ENCODE measurements around the gene SPIRE1.
"Not testable (repeated sequence)": the region's sequence is repeated elsewhere in the genome, so short reads cannot be mapped to it uniquely, and the experiment has no call there.

SPIRE1 gene

GRCh38 chr18:12559319-12559718 lies 98.6 kb downstream of the SPIRE1 start:
- in situ Hi-C loops (cut with MboI; ENCODE audit: low sequenced_read_pairs): no loop called here

DNA sequence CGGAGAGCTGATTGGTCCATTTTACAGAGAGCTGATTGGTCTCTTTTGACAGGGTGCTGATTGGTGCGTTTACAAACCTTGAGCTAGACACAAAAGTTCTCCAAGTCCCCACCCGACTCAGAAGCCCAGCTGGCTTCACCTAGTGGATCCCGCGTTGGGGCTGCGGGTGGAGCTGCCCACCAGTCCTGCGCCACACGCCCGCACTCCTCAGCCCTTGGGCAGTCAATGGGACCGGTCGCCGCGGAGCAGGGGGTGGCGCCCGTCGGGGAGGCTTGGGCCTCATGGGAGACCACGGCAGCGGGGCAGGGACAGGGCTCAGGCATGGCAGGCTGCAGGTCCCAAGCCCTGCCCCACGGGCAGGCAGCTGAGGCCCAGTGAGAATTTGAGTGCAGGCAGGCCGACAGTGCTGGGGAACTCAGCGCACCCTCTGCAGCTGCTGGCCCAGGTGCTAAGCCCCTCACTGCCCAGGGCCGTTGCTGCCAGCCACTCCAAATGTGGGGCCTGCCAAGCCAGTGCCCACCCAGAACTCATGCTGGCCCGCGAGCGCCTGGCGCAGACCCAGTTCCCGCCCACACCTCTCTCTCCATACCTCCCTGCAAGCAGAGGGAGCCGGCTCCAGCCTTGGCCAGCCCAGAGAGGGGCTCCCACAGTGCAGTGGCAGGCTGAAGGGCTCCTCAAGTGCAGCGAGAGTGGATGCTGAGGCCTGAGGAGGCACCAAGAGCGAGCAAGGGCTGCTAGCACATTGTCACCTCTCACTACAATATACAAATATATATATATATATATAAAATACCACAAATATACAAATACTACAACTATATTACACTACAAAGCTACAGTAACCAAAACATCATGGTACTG lies 100.7 kb downstream of the SPIRE1 start:
- in situ Hi-C loops (cut with MboI; ENCODE audit: low sequenced_read_pairs): no loop called here

DNA sequence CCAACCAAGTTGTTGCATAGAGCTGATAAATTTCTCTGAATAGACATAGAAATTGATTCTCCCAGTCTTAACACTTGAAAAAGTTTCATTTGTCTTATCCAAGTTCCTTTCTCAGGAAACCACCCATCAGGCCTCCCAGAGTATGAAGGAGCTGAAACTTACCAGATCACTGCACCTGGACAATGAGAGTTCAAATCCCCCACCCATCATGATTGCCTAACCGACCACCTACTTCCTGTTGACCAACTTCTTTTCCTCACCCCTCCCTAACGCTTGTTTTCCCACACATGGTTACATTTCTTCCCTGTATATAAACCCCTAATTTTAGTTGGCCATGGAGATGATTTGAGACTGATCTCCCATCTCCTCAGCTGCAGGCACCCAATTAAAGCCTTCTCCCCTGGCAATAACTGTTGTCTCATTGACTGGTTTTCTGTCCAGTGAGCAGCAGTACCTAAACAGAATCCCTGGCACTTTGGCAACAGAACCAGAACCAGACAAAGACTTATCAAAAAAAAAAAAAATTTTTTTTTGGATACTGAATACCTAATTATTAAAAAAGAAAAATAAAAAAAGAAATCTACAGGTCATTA lies 103.0 kb downstream of the SPIRE1 start:
- in situ Hi-C loops (cut with MboI; ENCODE audit: low sequenced_read_pairs): no loop called here

- in situ Hi-C loops (cut with MboI; ENCODE audit: low sequenced_read_pairs): no loop called here
Measured at GRCh38 chr18:12552879-12553242, 105.0 kb downstream of the SPIRE1 start.

DNA sequence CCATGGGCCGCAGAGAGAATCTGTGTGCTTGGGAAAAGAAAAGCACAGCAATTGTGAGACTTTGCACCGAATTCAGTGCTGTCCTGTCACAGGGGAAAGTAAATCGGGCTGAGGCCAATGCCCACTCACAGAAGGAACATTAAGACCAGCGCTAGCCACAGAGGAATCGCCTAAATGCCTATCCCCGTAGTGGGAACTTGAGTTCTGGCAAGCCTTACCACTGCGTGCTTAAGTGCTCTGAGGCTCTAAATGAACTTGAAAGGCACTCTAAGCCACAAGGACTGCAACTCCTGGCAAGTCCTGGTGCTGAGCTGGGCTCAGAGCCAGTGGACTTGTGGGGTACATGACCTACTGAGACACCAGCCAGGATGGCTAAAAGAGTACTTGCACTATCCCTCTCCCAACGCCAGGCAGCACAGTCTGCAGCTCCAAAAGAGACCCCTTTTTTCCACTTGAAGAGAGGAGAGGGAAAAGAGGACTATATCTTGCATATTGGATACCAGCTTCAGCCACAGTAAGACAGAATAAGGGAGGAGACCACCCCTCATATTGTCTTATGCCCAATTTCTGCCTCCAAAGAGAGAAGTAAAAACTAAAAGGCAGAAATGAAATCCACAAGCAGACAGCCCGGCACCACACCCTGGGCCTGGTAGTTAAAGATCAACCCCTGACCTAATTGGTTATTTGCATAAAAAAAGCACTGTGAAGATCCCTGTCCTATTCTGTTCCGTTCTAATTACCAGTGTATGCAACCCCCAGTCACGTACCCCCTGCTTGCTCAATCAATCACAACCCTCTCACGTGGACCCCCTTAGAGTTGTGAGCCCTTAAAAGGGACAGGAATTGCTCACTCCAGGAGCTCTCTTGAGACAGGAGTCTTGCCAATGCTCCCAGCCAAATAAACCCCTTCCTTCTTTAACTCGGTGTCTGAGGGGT lies 105.7 kb downstream of the SPIRE1 start:
- in situ Hi-C loops (cut with MboI; ENCODE audit: low sequenced_read_pairs): not testable (repeated sequence)

DNA sequence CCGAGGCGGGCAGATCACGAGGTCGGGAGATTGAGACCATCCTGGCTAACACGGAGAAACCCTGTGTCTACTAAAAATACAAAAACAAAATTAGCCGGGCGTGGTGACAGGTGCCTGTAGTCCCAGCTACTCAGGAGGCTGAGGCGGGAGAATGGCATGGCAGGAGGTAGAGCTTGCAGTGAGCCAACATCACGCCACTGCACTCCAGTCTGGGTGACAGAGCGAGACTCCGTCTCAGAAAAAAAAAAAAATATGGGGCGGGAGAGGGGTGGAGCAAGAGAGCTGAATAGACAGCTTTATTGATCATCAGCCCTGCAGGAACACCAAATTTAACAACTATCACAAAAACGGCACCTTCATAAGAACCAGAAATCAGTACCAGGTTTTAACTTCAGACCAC lies 106.4 kb downstream of the SPIRE1 start:
- in situ Hi-C loops (cut with MboI; ENCODE audit: low sequenced_read_pairs): not testable (repeated sequence)

GRCh38 chr18:12543697-12544096 lies 114.2 kb downstream of the SPIRE1 start:
- in situ Hi-C loops (cut with MboI; ENCODE audit: low sequenced_read_pairs): no loop called here

DNA sequence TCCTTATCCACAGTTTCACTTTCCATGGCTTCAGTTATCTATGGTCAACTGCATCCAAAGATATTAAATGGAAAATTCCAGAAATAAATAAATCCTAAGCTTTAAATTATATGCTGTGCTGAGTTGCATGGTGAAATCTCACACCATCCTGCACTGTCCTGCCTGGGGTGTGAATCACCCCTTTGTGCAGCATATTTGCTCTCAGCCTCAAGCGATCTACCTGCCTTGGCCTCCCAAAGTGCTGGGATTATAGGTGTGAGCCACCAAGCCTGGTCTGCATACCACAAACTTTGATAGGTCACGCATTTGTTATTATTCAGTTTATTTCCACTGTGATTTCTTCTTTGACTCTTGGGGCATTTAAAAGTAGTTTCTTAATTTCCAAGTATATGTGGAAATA lies 117.2 kb downstream of the SPIRE1 start:
- in situ Hi-C loops (cut with MboI; ENCODE audit: low sequenced_read_pairs): no loop called here

DNA sequence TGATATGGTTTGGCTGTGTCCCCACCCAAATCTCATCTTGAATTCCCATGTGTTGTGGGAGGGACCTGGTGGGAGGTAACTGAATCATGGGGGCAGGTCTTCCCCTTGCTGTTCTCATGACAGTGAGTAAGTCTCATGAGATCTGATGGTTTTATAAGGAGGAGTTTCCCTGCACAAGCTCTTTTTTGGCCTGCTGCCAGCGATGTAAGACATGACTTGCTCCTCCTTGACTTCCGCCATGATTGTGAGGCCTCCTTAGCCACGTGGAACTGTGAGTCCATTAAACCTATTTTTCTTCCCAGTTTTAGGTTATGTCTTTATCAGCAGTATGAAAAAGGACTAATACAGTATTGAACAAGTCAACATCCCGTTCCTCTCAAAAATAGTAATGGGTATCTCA lies 118.7 kb downstream of the SPIRE1 start:
- in situ Hi-C loops (cut with MboI; ENCODE audit: low sequenced_read_pairs): not testable (repeated sequence)

GRCh38 chr18:12534820-12535219 lies 123.1 kb downstream of the SPIRE1 start:
- in situ Hi-C loops (cut with MboI; ENCODE audit: low sequenced_read_pairs): no loop called here

DNA sequence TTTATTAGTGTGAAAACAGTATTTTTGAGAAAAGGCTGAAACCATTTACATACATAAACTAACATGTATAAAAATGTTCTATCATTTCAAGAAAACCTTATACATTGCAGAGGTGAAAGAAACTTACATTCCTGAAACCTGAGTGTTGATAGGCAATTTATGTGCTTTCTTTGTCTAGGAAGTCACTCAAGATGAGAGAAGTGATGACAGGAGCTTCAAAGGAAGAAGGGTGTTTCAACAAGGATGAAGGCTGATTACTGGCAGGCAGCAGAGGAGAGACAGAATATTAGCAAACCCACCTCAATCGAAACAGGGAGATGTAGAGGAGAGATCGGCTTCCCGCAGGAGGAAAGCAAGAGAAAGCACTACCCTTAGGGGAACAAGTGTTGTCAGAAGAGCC lies 125.2 kb downstream of the SPIRE1 start:
- in situ Hi-C loops (cut with MboI; ENCODE audit: low sequenced_read_pairs): no loop called here

DNA sequence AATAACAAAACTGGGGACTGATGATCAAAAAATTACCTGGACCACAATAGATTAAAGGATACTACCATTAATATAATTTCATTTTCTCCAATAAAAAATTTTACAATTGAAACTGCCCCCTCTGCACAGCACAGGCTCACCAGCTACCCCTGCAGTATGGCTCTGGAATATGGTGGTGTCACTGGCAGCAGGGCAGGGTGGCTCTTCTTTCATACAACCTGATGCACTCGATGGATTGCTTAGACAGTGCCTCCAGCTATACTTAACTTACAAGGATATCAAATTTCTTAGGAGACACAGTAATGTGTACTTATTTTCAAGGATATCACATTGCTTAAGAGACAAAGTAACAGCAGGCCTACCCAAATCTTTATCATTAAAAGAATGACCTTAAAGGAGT lies 126.2 kb downstream of the SPIRE1 start:
- in situ Hi-C loops (cut with MboI; ENCODE audit: low sequenced_read_pairs): no loop called here

GRCh38 chr18:12520442-12520992 lies 137.4 kb downstream of the SPIRE1 start:
- in situ Hi-C loops (cut with MboI; ENCODE audit: low sequenced_read_pairs): no loop called here

- in situ Hi-C loops (cut with MboI; ENCODE audit: low sequenced_read_pairs): no loop called here
Measured at GRCh38 chr18:12518832-12519531, 138.9 kb downstream of the SPIRE1 start.

- in situ Hi-C loops (cut with MboI; ENCODE audit: low sequenced_read_pairs): no loop called here
Measured at GRCh38 chr18:12518326-12518725, 139.6 kb downstream of the SPIRE1 start.

- in situ Hi-C loops (cut with MboI; ENCODE audit: low sequenced_read_pairs): no loop called here
Measured at GRCh38 chr18:12517142-12517825, 140.6 kb downstream of the SPIRE1 start.

DNA sequence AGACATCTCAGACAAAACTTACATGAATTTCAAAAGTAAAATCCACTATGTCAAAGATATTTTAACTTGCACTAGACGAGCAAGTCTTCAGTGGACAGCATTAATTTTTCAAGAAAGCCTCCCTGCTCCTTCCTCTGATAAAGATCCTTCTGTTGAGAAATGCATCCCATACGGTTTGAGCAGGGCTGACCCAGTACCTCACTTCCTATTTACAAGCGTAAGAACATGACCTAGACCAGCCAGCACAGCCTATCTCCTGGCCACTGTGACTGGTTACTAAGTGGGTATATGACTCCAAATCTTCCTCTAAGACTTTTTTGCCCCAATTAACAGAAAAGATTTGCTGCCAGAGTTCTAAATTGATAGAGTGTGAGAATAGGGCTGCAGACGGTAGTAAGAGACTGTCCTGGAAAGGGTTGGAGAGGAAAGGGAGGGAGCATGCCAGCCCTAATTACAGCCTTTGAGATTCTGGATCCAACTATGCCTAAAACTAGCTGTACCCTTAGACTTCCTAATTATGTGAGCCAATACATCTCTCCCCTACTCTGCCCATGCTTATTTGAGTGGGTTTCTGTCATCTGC lies 141.8 kb downstream of the SPIRE1 start:
- in situ Hi-C loops (cut with MboI; ENCODE audit: low sequenced_read_pairs): no loop called here

GRCh38 chr18:12515550-12515949 lies 142.4 kb downstream of the SPIRE1 start:
- in situ Hi-C loops (cut with MboI; ENCODE audit: low sequenced_read_pairs): no loop called here

DNA sequence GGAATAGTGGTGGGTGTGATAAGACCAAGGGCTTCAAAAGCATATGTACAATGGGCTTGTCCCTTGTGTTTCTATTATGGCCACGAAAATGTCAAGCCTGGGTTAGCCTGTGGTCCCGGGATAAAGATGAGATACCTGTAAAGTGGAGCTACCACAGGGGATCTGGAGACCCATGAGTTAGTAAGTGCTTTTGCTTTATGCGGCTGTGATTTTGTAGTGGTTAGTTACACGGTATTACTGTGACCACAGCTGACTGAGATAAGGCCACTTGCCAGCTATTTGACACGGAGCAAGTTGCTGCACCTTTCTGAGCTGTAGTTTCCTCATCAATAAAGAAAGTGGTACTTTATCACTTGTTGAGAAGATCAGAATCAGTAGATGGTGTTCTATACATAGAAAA lies 150.9 kb downstream of the SPIRE1 start:
- in situ Hi-C loops (cut with MboI; ENCODE audit: low sequenced_read_pairs): no loop called here

- in situ Hi-C loops (cut with MboI; ENCODE audit: low sequenced_read_pairs): no loop called here
Measured at GRCh38 chr18:12500986-12501385, 156.9 kb downstream of the SPIRE1 start.
